Activated CD4-positive, alpha-beta T cell treated with anti-CD3 and anti-CD28 coated beads, Interleukin-2, amount 10 ng/mL, durations not matched to agents 7 days and 5 days (primary cell): ENCODE measurements around the gene HMCES. TPM values are rescaled to one million over a fixed set of nuclear protein-coding genes. Genes with fewer than 3 reads are reported as not detected.

ENCODE experiments used
- CTCF ChIA-PET: fragments of 350-600 bp; sonication (Branson Sonifier 250); formaldehyde crosslinking; loops from one replicate; lab custom pipeline; 2021; ENCODE audit warnings: antibody characterized with exemption; lab: Charles Lee
- POLR2A ChIA-PET: fragments of 350-600 bp; sonication (Branson Sonifier 250); formaldehyde crosslinking; loops from one replicate; lab custom pipeline; 2021; ENCODE audit warnings: antibody characterized with exemption; lab: Charles Lee
- DNase-seq: peaks from one replicate; pipeline ENCODE4 v3.0.0-alpha.2; 2020
- H3K27ac Mint-ChIP-seq: one replicate; pipeline ENCODE4 v1.8.0; 2021; ENCODE audit warnings: mild to moderate bottlenecking, moderate library complexity, mixed read lengths
- H3K27me3 Mint-ChIP-seq: one replicate; pipeline ENCODE4 v1.8.0; 2021; ENCODE audit warnings: mixed read lengths
- H3K36me3 Mint-ChIP-seq: one replicate; pipeline ENCODE4 v1.8.0; 2021; ENCODE audit warnings: low read depth, mixed read lengths
- H3K4me1 Mint-ChIP-seq: one replicate; pipeline ENCODE4 v1.8.0; 2021; ENCODE audit warnings: mixed read lengths
- H3K4me3 Mint-ChIP-seq: one replicate; pipeline ENCODE4 v1.8.0; 2021; ENCODE audit warnings: mild to moderate bottlenecking, moderate library complexity, mixed read lengths
- H3K9me3 Mint-ChIP-seq: one replicate; pipeline ENCODE4 v1.8.0; 2021; ENCODE audit warnings: mixed read lengths
- total RNA-seq, 2 experiments: library from RNA; stranded (reverse); gene quantifications; one replicate each; pipeline ENCODE4 v1.2.3, GENCODE V29; 2021

HMCES gene
- total RNA-seq, 2 experiments from 2014 or later, result 45.5 to 51.2 TPM

DNA sequence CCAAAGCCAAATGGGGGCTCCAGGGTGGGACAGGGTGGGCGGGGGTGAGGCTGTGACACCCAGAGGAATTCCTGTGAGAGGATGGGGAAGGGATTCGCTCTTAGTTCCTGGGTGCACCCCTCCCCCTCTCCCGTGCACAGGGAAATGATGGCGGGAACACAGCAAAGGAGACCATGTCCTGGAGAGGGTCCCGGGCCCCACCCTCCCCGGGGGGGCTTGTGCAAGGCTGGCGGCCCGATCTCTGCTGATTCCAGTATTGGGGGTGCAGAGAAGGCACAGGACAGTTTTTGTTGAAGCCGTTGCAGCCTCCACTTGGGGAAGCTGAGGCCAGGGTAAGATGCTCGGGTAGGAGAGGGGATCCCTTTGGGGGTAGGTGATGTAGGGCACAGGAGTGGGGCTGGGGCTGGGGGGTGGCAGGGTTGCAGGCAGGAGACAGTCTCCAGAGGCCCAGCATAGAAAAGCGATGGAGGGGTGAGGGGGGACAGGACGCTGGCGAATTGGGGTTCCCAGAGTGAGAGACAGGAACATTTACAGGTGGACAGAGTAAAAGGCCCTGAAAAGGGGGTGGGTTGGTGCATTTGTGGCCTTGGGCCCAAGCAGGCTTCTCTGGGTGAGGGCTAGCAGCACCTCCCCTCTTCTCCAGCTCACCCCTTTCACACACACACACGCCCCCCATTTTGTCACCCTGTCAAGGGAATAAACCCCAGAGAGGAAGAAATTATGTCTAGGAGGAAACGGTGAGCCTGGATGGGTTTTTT, 38.5 kb downstream of the HMCES start:
- Mint-ChIP-seq H3K27ac (peak overlapping the region; percentile 81), H3K4me1 (peaks cover 32% of the 10 kb centered on the region), H3K27me3 (no peaks in the 10 kb centered on the region), H3K9me3 (no peaks in the 10 kb centered on the region), H3K4me3 (peak overlapping the region; percentile 49), H3K36me3 (peaks cover 7% of the 10 kb centered on the region)
- ChIA-PET POLR2A (no interaction called here), CTCF (interaction anchor here (0.8 to 2.1 kb wide), 14 partner anchors 8 to 347 kb away, joined by 3 to 9 read pairs (median 4); partner anchors contain the start of gene ISY1)
- no peak for DNase-seq

DNA sequence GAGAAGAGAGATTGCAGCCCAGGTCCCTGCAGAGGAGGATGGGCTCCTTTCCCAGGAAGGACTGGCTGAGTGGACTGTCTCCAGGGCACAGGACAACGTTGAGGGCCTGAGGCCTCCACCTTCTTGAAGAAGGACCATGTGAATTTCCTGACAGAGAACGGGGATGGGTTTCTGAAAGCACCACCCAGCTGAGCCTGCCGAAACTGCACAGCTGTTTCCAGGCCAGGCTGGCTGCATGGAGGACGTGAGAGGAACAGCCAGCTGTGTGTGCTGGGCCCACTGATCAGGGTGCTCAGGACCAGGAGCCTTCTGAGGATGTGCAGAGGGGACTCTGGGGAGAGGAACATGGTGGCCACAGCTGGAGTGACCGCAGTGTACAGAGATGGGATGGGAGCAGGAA, 39.2 kb downstream of the HMCES start:
- ChIA-PET POLR2A (no interaction called here), CTCF (interaction anchor here (1.0 to 1.3 kb wide), 2 partner anchors 42 to 68 kb away, joined by 3 read pairs; partner anchors contain the start of gene COPG1)
- H3K4me3 Mint-ChIP-seq, result no peak overlapping the region

GRCh38 chr3:129318921-129319320, 40.3 kb downstream of the HMCES start:
- H3K36me3 Mint-ChIP-seq, result peaks cover 6% of the 10 kb centered on the region
- no peak overlapping the region for H3K27ac Mint-ChIP-seq
- ChIA-PET POLR2A (no interaction called here), CTCF (interaction anchor here (1.0 to 1.3 kb wide), 2 partner anchors 9 to 69 kb away, joined by 3 read pairs; partner anchors contain the start of gene COPG1)
- H3K27me3 Mint-ChIP-seq, result no peaks in the 10 kb centered on the region
- no peaks in the 10 kb centered on the region for H3K9me3 Mint-ChIP-seq
- H3K4me3 Mint-ChIP-seq, result no peak overlapping the region
- no peak for DNase-seq
- peaks cover 14% of the 10 kb centered on the region for H3K4me1 Mint-ChIP-seq

More for the DNA sequence above, 39.2 kb downstream of the HMCES start:
- Mint-ChIP-seq H3K9me3 (no peaks in the 10 kb centered on the region), H3K4me1 (peaks cover 25% of the 10 kb centered on the region), H3K27ac (no peak overlapping the region), H3K27me3 (no peaks in the 10 kb centered on the region), H3K36me3 (peaks cover 7% of the 10 kb centered on the region)
- DNase-seq, result no peak

DNA sequence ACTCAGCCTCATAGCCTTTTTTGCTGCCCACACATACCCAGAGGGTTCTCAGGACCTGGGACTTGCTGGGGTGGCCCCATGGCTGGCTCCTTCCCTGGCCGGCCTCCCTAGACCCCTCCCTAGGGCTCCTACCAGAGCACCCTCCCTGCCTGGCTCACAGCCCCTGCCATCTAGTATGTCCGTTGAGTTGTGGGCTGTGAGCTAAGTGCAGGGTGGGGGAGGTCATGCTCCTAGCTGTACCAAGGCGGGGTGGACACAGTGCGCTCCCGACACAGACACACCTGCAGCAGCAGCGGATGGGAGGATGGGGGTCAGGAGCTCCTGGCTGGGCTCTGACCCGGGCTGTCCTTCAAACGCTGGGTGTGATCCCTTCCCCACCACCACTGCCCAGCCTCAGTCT, 41.6 kb downstream of the HMCES start:
- POLR2A ChIA-PET, result no interaction called here

DNA sequence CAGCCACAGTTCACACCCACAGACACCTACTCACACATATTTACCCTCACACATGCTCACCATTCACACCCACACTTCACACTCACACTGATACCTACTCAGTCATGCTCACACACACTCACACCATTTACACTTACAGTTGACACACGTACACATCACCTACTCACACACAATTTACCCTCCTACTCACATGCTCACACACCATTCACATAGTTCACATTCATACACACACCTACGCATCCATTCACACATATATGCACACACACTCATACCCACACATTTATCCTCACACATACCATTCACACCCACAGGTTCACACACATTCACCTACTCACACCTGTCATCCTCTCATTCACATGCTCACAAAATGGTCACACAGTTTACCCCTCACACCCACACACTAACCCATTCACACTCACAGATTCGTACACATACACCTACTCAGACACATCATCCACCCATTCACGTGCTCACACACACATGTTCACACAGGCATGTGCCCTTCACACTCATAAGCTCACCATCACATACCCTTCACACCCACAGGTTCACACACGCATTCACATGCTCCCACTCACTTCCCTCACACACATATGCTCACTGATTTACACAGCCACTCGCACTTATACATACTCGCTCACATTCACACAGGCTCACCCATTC, 42.3 kb downstream of the HMCES start:
- H3K27me3 Mint-ChIP-seq, result no peaks in the 10 kb centered on the region
- H3K27ac Mint-ChIP-seq, result no peak overlapping the region
- H3K4me1 Mint-ChIP-seq, result peaks cover 8% of the 10 kb centered on the region
- H3K4me3 Mint-ChIP-seq, result no peak overlapping the region
- POLR2A ChIA-PET, result no interaction called here
- no peak for DNase-seq
- H3K9me3 Mint-ChIP-seq, result no peaks in the 10 kb centered on the region
- CTCF ChIA-PET, result interaction anchor here (0.9 kb wide), 1 partner anchor 9 kb away, joined by 3 read pairs; no protein-coding TSS in a partner anchor
- H3K36me3 Mint-ChIP-seq, result no peaks in the 10 kb centered on the region

More for the DNA sequence above, 41.6 kb downstream of the HMCES start:
- Mint-ChIP-seq H3K9me3 (no peaks in the 10 kb centered on the region), H3K4me1 (peaks cover 8% of the 10 kb centered on the region), H3K27me3 (no peaks in the 10 kb centered on the region), H3K36me3 (no peaks in the 10 kb centered on the region), H3K27ac (no peak overlapping the region), H3K4me3 (no peak overlapping the region)
- CTCF ChIA-PET, result no interaction called here
- no peak for DNase-seq

- ChIA-PET POLR2A (no interaction called here), CTCF (interaction anchor here (0.6 to 0.9 kb wide), 2 partner anchors 9 to 91 kb away, joined by 3 read pairs; no protein-coding TSS in a partner anchor)
- DNase-seq, result no peak
- H3K4me3 Mint-ChIP-seq, result no peak overlapping the region
- H3K36me3 Mint-ChIP-seq, result no peaks in the 10 kb centered on the region
- H3K9me3 Mint-ChIP-seq, result no peaks in the 10 kb centered on the region
- H3K27me3 Mint-ChIP-seq, result no peaks in the 10 kb centered on the region
- no peak overlapping the region for H3K27ac Mint-ChIP-seq
- H3K4me1 Mint-ChIP-seq, result peaks cover 8% of the 10 kb centered on the region
Measured at GRCh38 chr3:129321887-129322286, 43.2 kb downstream of the HMCES start.

DNA sequence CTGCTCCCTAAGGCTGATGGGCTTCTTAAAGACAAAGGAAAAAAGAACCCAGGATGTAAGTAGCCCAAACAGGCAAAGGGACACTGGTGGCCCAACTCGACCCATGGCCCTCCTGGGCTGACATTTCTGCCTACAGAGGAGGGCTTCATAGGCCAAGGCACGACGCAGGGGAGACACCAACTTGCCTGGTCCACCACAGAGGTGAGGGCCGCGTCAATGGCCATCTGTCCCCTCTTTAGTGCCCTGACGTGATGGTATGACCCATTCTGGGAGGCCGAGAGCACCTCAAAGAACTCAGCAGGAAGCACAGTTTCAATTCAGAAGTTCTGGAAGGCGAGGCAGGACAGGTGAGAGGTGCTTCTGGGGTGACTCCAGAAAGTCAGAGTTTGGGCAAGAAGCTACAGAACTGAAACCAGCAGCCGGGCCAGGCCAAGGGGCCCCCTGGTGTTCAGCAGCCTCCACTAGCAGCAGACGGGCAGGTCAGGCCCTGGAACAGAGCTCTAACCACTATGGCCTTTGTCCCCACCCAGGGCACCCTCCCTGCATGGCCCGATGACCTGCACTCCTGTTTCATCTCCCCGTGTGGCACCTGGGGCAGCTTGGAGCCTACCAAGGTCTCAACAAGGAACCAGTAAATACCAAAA, 45.1 kb downstream of the HMCES start:
- Mint-ChIP-seq H3K9me3 (no peaks in the 10 kb centered on the region), H3K4me3 (no peak overlapping the region), H3K27me3 (no peaks in the 10 kb centered on the region), H3K4me1 (no peaks in the 10 kb centered on the region), H3K36me3 (no peaks in the 10 kb centered on the region), H3K27ac (no peak overlapping the region)
- CTCF ChIA-PET, result interaction anchor here (0.7 to 1.1 kb wide), 2 partner anchors 13 to 40 kb away, joined by 3 read pairs; no protein-coding TSS in a partner anchor
- POLR2A ChIA-PET, result no interaction called here
- DNase-seq, result no peak

DNA sequence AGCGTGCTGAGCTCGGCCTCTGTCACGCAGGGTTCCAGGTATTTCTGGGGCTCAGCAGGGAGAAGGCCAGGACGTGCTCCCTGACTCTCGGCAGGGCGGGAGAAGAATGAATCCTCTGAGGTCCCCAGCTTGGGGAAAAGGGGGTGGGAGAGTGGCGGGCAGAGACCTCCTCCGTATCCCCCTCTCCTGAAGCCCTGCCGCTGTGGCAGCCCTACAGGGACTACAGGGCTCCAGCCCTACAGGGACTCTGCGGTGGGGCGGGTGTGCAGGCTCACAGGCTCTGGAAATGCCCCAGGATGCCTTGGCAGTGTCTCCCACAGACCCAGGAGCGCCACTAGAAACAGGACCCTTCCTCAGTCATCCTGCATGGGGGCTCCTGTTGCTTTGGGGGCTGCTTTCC, 46.2 kb downstream of the HMCES start:
- Mint-ChIP-seq H3K36me3 (no peaks in the 10 kb centered on the region), H3K27ac (no peak overlapping the region), H3K27me3 (no peaks in the 10 kb centered on the region), H3K9me3 (no peaks in the 10 kb centered on the region), H3K4me1 (no peaks in the 10 kb centered on the region), H3K4me3 (no peak overlapping the region)
- CTCF ChIA-PET, result interaction anchor here (1.1 to 1.6 kb wide), 2 partner anchors 8 to 14 kb away, joined by 3 to 9 read pairs; a partner anchor contains a TSS
- DNase-seq, result no peak
- POLR2A ChIA-PET, result no interaction called here

DNA sequence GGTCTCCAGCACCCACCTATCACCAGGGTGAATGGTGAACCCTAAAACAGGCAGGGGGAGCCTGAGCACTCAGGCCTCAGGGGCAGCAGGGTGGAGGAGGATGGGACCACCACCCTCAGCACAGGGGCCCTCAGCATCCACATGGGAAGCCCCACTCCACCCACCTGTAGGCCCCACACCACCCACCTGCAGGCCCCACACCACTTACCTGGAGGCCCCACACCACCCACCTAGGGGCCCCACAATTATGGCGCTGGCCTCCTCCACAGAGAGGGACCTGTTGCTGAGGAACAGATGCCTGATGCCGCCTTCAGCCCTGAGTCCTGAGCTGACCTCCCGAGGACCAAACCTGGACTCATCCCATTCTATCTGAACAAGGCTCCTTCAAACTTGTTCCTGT, 46.7 kb downstream of the HMCES start:
- H3K36me3 Mint-ChIP-seq, result no peaks in the 10 kb centered on the region
- H3K4me1 Mint-ChIP-seq, result no peaks in the 10 kb centered on the region
- no peaks in the 10 kb centered on the region for H3K9me3 Mint-ChIP-seq
- H3K27ac Mint-ChIP-seq, result no peak overlapping the region
- no peak overlapping the region for H3K4me3 Mint-ChIP-seq
- POLR2A ChIA-PET, result no interaction called here
- H3K27me3 Mint-ChIP-seq, result no peaks in the 10 kb centered on the region
- CTCF ChIA-PET, result interaction anchor here (1.6 kb wide), 1 partner anchor 9 kb away, joined by 9 read pairs; a partner anchor contains a TSS
- no peak for DNase-seq

DNA sequence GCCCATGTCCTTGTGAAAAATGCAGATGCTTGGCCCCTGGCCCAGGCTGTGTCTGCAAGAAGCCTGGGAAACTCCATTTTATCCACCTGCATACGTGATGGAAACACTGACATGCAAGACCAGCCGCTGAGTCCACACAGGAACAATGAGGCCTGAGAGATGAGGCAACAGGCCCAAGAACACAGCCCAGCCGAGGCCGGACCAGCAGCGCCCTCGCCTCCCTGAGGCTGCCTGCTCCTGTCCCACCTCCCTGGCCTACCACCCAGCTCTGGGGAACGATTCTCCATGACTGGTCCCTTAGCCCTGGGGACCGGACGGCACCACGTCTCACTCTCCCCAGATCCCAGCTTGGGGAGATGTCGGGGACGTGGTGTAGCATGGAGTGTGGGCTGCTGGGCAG, 47.5 kb downstream of the HMCES start:
- Mint-ChIP-seq H3K9me3 (no peaks in the 10 kb centered on the region), H3K4me3 (no peak overlapping the region), H3K4me1 (no peaks in the 10 kb centered on the region), H3K27ac (no peak overlapping the region), H3K27me3 (no peaks in the 10 kb centered on the region), H3K36me3 (no peaks in the 10 kb centered on the region)
- DNase-seq, result no peak
- POLR2A ChIA-PET, result no interaction called here
- CTCF ChIA-PET, result interaction anchor here (1.0 to 1.6 kb wide), 3 partner anchors 10 to 13 kb away, joined by 3 to 9 read pairs (median 3); a partner anchor contains a TSS

GRCh38 chr3:129326595-129326994, 47.9 kb downstream of the HMCES start:
- H3K36me3 Mint-ChIP-seq, result no peaks in the 10 kb centered on the region
- CTCF ChIA-PET, result interaction anchor here (1.0 to 1.2 kb wide), 3 partner anchors 10 to 13 kb away, joined by 3 to 4 read pairs (median 3); a partner anchor contains a TSS
- POLR2A ChIA-PET, result no interaction called here

GRCh38 chr3:129327510-129327909, 48.8 kb downstream of the HMCES start:
- Mint-ChIP-seq H3K27ac (no peak overlapping the region), H3K4me1 (no peaks in the 10 kb centered on the region), H3K36me3 (no peaks in the 10 kb centered on the region), H3K9me3 (no peaks in the 10 kb centered on the region), H3K27me3 (no peaks in the 10 kb centered on the region), H3K4me3 (no peak overlapping the region)
- no peak for DNase-seq
- CTCF ChIA-PET, result interaction anchor here (1.1 to 1.2 kb wide), 2 partner anchors 9 to 11 kb away, joined by 3 to 4 read pairs; no protein-coding TSS in a partner anchor
- POLR2A ChIA-PET, result no interaction called here

More at GRCh38 chr3:129326595-129326994, 47.9 kb downstream of the HMCES start:
- no peak overlapping the region for H3K27ac Mint-ChIP-seq
- H3K9me3 Mint-ChIP-seq, result no peaks in the 10 kb centered on the region
- H3K27me3 Mint-ChIP-seq, result no peaks in the 10 kb centered on the region
- DNase-seq, result no peak
- H3K4me1 Mint-ChIP-seq, result no peaks in the 10 kb centered on the region
- H3K4me3 Mint-ChIP-seq, result no peak overlapping the region
